HL-60 (cell line): Measurements from ENCODE around the gene PLOD3.

Experiments used
- CTCF ChIP-seq: IDR thresholded peaks from one replicate; pipeline ENCODE4 v1.5.1; 2011; ENCODE audit warnings: low read length, control low read depth, inconsistent platforms; ENCODE audit not compliant: insufficient read depth
- POLR2AphosphoS5 ChIP-seq: IDR thresholded peaks from 2 replicates; pipeline ENCODE4 v1.6.1; 2012; ENCODE audit warnings: low read depth
- SPI1 ChIP-seq: IDR thresholded peaks from 2 replicates; pipeline ENCODE4 v1.6.1; 2012; ENCODE audit warnings: low read depth, mild to moderate bottlenecking, borderline replicate concordance

- TF ChIP-seq POLR2AphosphoS5 (no peak), CTCF (no peak), SPI1 (no peak)
These were observed 7.2 kb downstream of the PLOD3 start for GRCh38 chr7:101210143-101210542.
